Sigmoid colon (tissue), 7 donors: ENCODE data around the gene ASB5. TPM values are rescaled to one million over a fixed set of nuclear protein-coding genes. Genes with fewer than 3 reads are reported as not detected.

Experiments
- DNase-seq: peaks from one replicate; pipeline ENCODE4 v3.0.0-alpha.2; 2019
- H3K27ac ChIP-seq, 4 donors: fragments of 200-600 bp; sonication (generic); one replicate each; pipeline ENCODE4 v1.5.1; 2016 to 2019; ENCODE audit warnings: mild to moderate bottlenecking in 1 of 4
- H3K27me3 ChIP-seq, 3 donors: fragments of 200-600 bp; sonication (generic); one replicate each; pipeline ENCODE4 v1.5.1; 2019; ENCODE audit warnings: mild to moderate bottlenecking in 1 of 3
- H3K36me3 ChIP-seq, 4 donors: fragments of 200-600 bp; sonication (generic); one replicate each; pipeline ENCODE4 v1.5.1; 2016 to 2019
- H3K4me1 ChIP-seq, 4 donors: fragments of 200-600 bp; sonication (generic); one replicate each; pipeline ENCODE4 v1.5.1; 2017 to 2019
- H3K4me3 ChIP-seq, 4 donors: fragments of 200-600 bp; sonication (generic); one replicate each; pipeline ENCODE4 v1.5.1; 2017 to 2019; ENCODE audit warnings: mild to moderate bottlenecking in 2 of 4, moderate library complexity in 1 of 4
- H3K9me3 ChIP-seq, 4 donors: fragments of 200-600 bp in 3 of 4; sonication (generic) in 3 of 4; one replicate each; pipeline versions ENCODE4 v1.5.1 to v1.6.1; 2013 to 2019
- EP300 ChIP-seq, 4 donors: sonication (generic); formaldehyde crosslinking; IDR thresholded peaks; one replicate each; pipeline ENCODE4 v1.6.1; 2017; ENCODE audit warnings: antibody characterized with exemption in 4 of 4
- POLR2A ChIP-seq, 2 donors: fragments of 450-650 bp; IDR thresholded peaks; one replicate each; pipeline ENCODE4 v1.6.1; 2016; ENCODE audit warnings: antibody characterized with exemption in 2 of 2, mild to moderate bottlenecking in 2 of 2, moderate library complexity in 2 of 2
- POLR2AphosphoS5 ChIP-seq, 4 donors: sonication (generic); formaldehyde crosslinking; IDR thresholded peaks; one replicate each; pipeline ENCODE4 v1.6.1; 2017; ENCODE audit warnings: antibody characterized with exemption in 4 of 4
- WGBS, 2 donors: extraction: QIAGEN DNeasy Blood & Tissue Kit; methylation state at CpG; one replicate each; pipeline ENCODE4 v1.1.7; 2013; 5-methylcytosine and 5-hydroxymethylcytosine counted together
- intact Hi-C: fragments of 100-400 bp; cut with DNase I; formaldehyde crosslinking; loops from one replicate; pipeline ENCODE4 v1.15.1; 2023
- polyA plus RNA-seq, 3 donors: library from polyadenylated mRNA; stranded (reverse); fragments of 200-250 nt; gene quantifications; one replicate each; pipeline ENCODE4 v1.2.3, GENCODE V29; 2013
- total RNA-seq, 4 donors: library from RNA; depleted of rRNA; stranded (reverse); fragments of >200 nt; gene quantifications; one replicate each; pipeline ENCODE4 v1.1.0, GENCODE V29; 2016
- TF ChIP-seq, protein P1 (sequence below), 4 experiments: fragments of 450-650 bp in 3 of 4; fragments of 200-600 bp in 1 of 4; IDR thresholded peaks; one replicate each; pipeline ENCODE4 v1.5.1; 2016 to 2019; ENCODE audit warnings: antibody characterized with exemption in 4 of 4, mild to moderate bottlenecking in 3 of 4, moderate library complexity in 2 of 4
- donor health status: healthy with polysubstance abuse.
- donor health status: Bipolar disorder and iron deficiency.
- donor health status: healthy.

Gene ASB5
- total and polyA plus RNA-seq, 7 donors, result 0.29 to 69.2 (median 35.2) TPM; not detected in 1

- H3K4me3 ChIP-seq, result no peak overlapping the region
- peaks cover 0 to 20% (median 15%) of the 10 kb centered on the region in 4 donors for H3K4me1 ChIP-seq
- peak overlapping the region; percentile 64 to 83 (median 72) for H3K27ac ChIP-seq
- no peaks in the 10 kb centered on the region for H3K36me3 ChIP-seq
- no peaks in the 10 kb centered on the region for H3K27me3 ChIP-seq
- intact Hi-C loops, result loop anchor here (5.0 to 10.0 kb wide), 3 partner anchors 33 to 236 kb away; partner anchors contain the start of gene SPATA4
- no peaks in the 10 kb centered on the region for H3K9me3 ChIP-seq
- 62 to 69% methylated on average over 5 of the region's 5 CpGs for WGBS, 2 donors
- no peak for TF ChIP-seq POLR2A (IDR thresholded peaks at IDR 0.05)
- peak; percentile 23 to 73 (median 56) for TF ChIP-seq POLR2AphosphoS5 (IDR thresholded peaks at IDR 0.05)
- TF ChIP-seq, protein P1, sequence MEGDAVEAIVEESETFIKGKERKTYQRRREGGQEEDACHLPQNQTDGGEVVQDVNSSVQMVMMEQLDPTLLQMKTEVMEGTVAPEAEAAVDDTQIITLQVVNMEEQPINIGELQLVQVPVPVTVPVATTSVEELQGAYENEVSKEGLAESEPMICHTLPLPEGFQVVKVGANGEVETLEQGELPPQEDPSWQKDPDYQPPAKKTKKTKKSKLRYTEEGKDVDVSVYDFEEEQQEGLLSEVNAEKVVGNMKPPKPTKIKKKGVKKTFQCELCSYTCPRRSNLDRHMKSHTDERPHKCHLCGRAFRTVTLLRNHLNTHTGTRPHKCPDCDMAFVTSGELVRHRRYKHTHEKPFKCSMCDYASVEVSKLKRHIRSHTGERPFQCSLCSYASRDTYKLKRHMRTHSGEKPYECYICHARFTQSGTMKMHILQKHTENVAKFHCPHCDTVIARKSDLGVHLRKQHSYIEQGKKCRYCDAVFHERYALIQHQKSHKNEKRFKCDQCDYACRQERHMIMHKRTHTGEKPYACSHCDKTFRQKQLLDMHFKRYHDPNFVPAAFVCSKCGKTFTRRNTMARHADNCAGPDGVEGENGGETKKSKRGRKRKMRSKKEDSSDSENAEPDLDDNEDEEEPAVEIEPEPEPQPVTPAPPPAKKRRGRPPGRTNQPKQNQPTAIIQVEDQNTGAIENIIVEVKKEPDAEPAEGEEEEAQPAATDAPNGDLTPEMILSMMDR (IDR thresholded peaks at IDR 0.05), result no peak
- peak in 2 of 4 donors; percentile 25 to 67 for TF ChIP-seq EP300 (IDR thresholded peaks at IDR 0.05)
- peak; percentile 78 for DNase-seq
Observed at GRCh38 chr4:176270669-176271068, 1.6 kb upstream of the ASB5 start.

- intact Hi-C loops, result no loop called here
- Histone ChIP-seq H3K27ac (peak overlapping the region in 1 of 4 donors; percentile 83), H3K36me3 (no peaks in the 10 kb centered on the region), H3K4me3 (peak overlapping the region in 1 of 4 donors; percentile 4), H3K27me3 (no peaks in the 10 kb centered on the region), H3K4me1 (peaks cover 0 to 9% (median 7%) of the 10 kb centered on the region in 4 donors), H3K9me3 (no peaks in the 10 kb centered on the region)
- TF ChIP-seq EP300 (IDR thresholded peaks at IDR 0.05), result no peak
- TF ChIP-seq POLR2A (IDR thresholded peaks at IDR 0.05), result no peak
- TF ChIP-seq, protein P1 (IDR thresholded peaks at IDR 0.05), result no peak
- TF ChIP-seq POLR2AphosphoS5 (IDR thresholded peaks at IDR 0.05), result no peak
- DNase-seq, result no peak
- 97% methylated on average over 2 of the region's 2 CpGs for WGBS, 2 donors
Observed at GRCh38 chr4:176266026-176266425, 3.0 kb downstream of the ASB5 start.

GRCh38 chr4:176262243-176262642 is 6.8 kb downstream of the ASB5 start:
- intact Hi-C loops, result no loop called here
- TF ChIP-seq POLR2AphosphoS5 (IDR thresholded peaks at IDR 0.05) (no peak), POLR2A (IDR thresholded peaks at IDR 0.05) (no peak), EP300 (IDR thresholded peaks at IDR 0.05) (no peak)
- TF ChIP-seq, protein P1 (IDR thresholded peaks at IDR 0.05), result no peak
- H3K9me3 ChIP-seq, result no peaks in the 10 kb centered on the region
- H3K36me3 ChIP-seq, result no peaks in the 10 kb centered on the region
- H3K27ac ChIP-seq, result peak overlapping the region in 1 of 4 donors; percentile 70
- no peak for DNase-seq
- no peaks in the 10 kb centered on the region for H3K27me3 ChIP-seq
- H3K4me3 ChIP-seq, result no peak overlapping the region
- peaks cover 0 to 22% (median 14%) of the 10 kb centered on the region in 4 donors for H3K4me1 ChIP-seq

- TF ChIP-seq, protein P1 (IDR thresholded peaks at IDR 0.05), result no peak
- peak in 2 of 4 donors; percentile 11 to 30 for TF ChIP-seq POLR2AphosphoS5 (IDR thresholded peaks at IDR 0.05)
- no peak overlapping the region for H3K4me3 ChIP-seq
- intact Hi-C loops, result no loop called here
- H3K27ac ChIP-seq, result peak overlapping the region; percentile 43 to 70 (median 54)
- H3K4me1 ChIP-seq, result peaks cover 0 to 30% (median 21%) of the 10 kb centered on the region in 4 donors
- H3K9me3 ChIP-seq, result no peaks in the 10 kb centered on the region
- no peaks in the 10 kb centered on the region for H3K27me3 ChIP-seq
- 86% methylated on average over 3 of the region's 3 CpGs for WGBS, 2 donors
- H3K36me3 ChIP-seq, result no peaks in the 10 kb centered on the region
- no peak for DNase-seq
Observed at GRCh38 chr4:176261481-176261880, 7.5 kb downstream of the ASB5 start.

DNA sequence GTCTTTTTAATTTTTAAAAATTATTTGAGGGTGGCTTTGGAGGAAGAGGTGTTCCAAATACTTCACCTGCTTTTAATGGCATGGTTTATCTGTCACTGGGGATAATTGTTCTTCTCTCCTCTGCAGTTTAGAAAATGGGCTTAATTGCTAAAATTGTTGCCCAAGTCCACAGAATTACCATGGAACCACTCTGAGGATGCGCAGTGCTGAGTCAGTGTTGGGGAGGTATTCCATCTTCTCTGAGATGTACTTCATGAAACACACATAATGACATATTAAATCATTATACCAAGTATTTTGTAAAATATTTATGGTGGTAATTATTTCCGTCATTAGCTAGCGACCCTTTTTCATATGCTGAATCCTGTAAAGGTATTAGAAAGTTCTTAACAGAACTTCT is 8.0 kb downstream of the ASB5 start:
- H3K27ac ChIP-seq, result peak overlapping the region; percentile 43 to 70 (median 54)
- H3K4me3 ChIP-seq, result no peak overlapping the region
- TF ChIP-seq EP300 (IDR thresholded peaks at IDR 0.05), result no peak
- TF ChIP-seq, protein P1 (IDR thresholded peaks at IDR 0.05), result no peak
- H3K4me1 ChIP-seq, result peaks cover 0 to 34% (median 22%) of the 10 kb centered on the region in 4 donors
- H3K9me3 ChIP-seq, result no peaks in the 10 kb centered on the region
- WGBS, 2 donors, result 95 to 96% methylated on average over 3 of the region's 3 CpGs
- no peaks in the 10 kb centered on the region for H3K27me3 ChIP-seq
- intact Hi-C loops, result no loop called here
- no peak for DNase-seq
- no peaks in the 10 kb centered on the region for H3K36me3 ChIP-seq
